HCT116 (cell line): ENCODE measurements around the gene SH3BP1. TPM values are rescaled to one million over a fixed set of nuclear protein-coding genes. Genes with fewer than 3 reads are reported as not detected.

Source experiments
- ATAC-seq: fragments of 200-7000 bp; cut with Tn5 transposase; 2 replicates; pipeline ENCODE4 v1.9.1; 2020; ENCODE audit warnings: mild to moderate bottlenecking, moderate library complexity
- BruUV-seq: library from RNA; stranded (reverse); fragments of 400-500 nt; replicated peaks from 2 replicates; lab custom pipeline; 2021; lab: Mats Ljungman, UMichigan
- CTCF ChIA-PET: fragments of 300-600 bp; sonication (Branson Sonifier 250); formaldehyde crosslinking; loops from one replicate; lab custom pipeline; 2021; ENCODE audit warnings: antibody characterized with exemption; lab: Charles Lee
- POLR2A ChIA-PET: fragments of 300-600, 350-600 bp; sonication (Branson Sonifier 250); formaldehyde crosslinking; loops from one replicate; lab custom pipeline; 2021; ENCODE audit warnings: antibody characterized with exemption; lab: Charles Lee
- RAD21 ChIA-PET, 2 experiments: fragments of 300-600 bp; sonication (Branson Sonifier 250); formaldehyde crosslinking; loops; one replicate each; lab custom pipeline; 2023; ENCODE audit warnings: low total read pairs in 2 of 2; ENCODE audit not compliant: uncharacterized antibody in 2 of 2, unreplicated experiment in 2 of 2, low non-redundant PET in 1 of 2; lab: Charles Lee
- DNase-seq: peaks from one replicate; pipeline ENCODE4 v3.0.0-alpha.2; 2010; ENCODE audit warnings: low read depth, low spot score
- H2AFZ ChIP-seq: fragments of 200-600 bp; shearing (Covaris generic), sonication (generic); 2 replicates; pipeline ENCODE4 v1.6.1; 2017; ENCODE audit warnings: low read depth, mixed run types, mixed read lengths, antibody characterized with exemption, low read length; ENCODE audit not compliant: poor library complexity, severe bottlenecking
- H3K27ac ChIP-seq: 2 replicates; pipeline ENCODE4 v1.5.1; 2012; ENCODE audit warnings: low read depth, low read length
- H3K27me3 ChIP-seq: fragments of 200-600 bp; sonication (generic); 2 replicates; pipeline ENCODE4 v1.6.1; 2016; ENCODE audit warnings: mixed run types, low read length, mixed read lengths; ENCODE audit not compliant: insufficient read depth
- H3K36me3 ChIP-seq, 2 experiments: fragments of 200-500 bp in 1 of 2; fragments of 200-600 bp in 1 of 2; sonication (Bioruptor generic) in 1 of 2; sonication (generic) in 1 of 2; 2 replicates each; pipeline versions ENCODE4 v1.5.1 to v1.6.1; 2014 to 2016; ENCODE audit warnings: low read length in 2 of 2, inconsistent platforms in 1 of 2, mixed read lengths in 1 of 2, mixed run types in 1 of 2; ENCODE audit not compliant: insufficient read depth in 2 of 2, control insufficient read depth in 1 of 2
- H3K4me1 ChIP-seq, 2 experiments: fragments of 200-600 bp in 1 of 2; sonication (generic) in 1 of 2; 2 replicates each; pipeline versions ENCODE4 v1.5.1 to v1.6.1; 2012 to 2017; ENCODE audit warnings: low read length in 2 of 2, inconsistent platforms in 1 of 2, mild to moderate bottlenecking in 1 of 2, mixed read lengths in 1 of 2, mixed run types in 1 of 2, moderate library complexity in 1 of 2; ENCODE audit not compliant: insufficient read depth in 2 of 2, control insufficient read depth in 1 of 2
- H3K4me2 ChIP-seq: fragments of 200-600 bp; sonication (generic); 2 replicates; pipeline ENCODE4 v1.6.1; 2017; ENCODE audit warnings: mixed run types, low read length, mixed read lengths
- H3K4me3 ChIP-seq, 2 experiments: fragments of 200-600 bp in 1 of 2; sonication (generic) in 1 of 2; replicated peaks in 1 of 2; 2 replicates each; pipeline ENCODE4 v1.5.1; 2011 to 2016; ENCODE audit warnings: low read length in 2 of 2, control low read depth in 1 of 2, low read depth in 1 of 2, mild to moderate bottlenecking in 1 of 2, mixed read lengths in 1 of 2, mixed run types in 1 of 2
- H3K79me2 ChIP-seq: fragments of 200-600 bp; sonication (generic); 2 replicates; pipeline ENCODE4 v1.6.1; 2017; ENCODE audit warnings: mild to moderate bottlenecking, mixed run types, low read length, moderate library complexity, mixed read lengths; ENCODE audit not compliant: insufficient read depth
- H3K9ac ChIP-seq: fragments of 200-600 bp; sonication (generic); 2 replicates; pipeline ENCODE4 v1.6.1; 2016; ENCODE audit warnings: low read length, mixed read lengths
- H3K9me2 ChIP-seq: fragments of 200-600 bp; sonication (generic), shearing (Covaris generic); 2 replicates; pipeline ENCODE4 v1.6.1; 2017; ENCODE audit warnings: mixed run types, mild to moderate bottlenecking, moderate library complexity; ENCODE audit not compliant: insufficient read depth
- H3K9me3 ChIP-seq, 2 experiments: fragments of 200-500 bp in 1 of 2; fragments of 200-600 bp in 1 of 2; sonication (Bioruptor generic) in 1 of 2; sonication (generic) in 1 of 2; 2 replicates each; pipeline ENCODE4 v1.6.1; 2014 to 2017; ENCODE audit warnings: low read length in 2 of 2, mixed read lengths in 2 of 2, inconsistent platforms in 1 of 2, low read depth in 1 of 2, mild to moderate bottlenecking in 1 of 2, mixed run types in 1 of 2, moderate library complexity in 1 of 2; ENCODE audit not compliant: control insufficient read depth in 1 of 2, insufficient read depth in 1 of 2
- H4K20me1 ChIP-seq: fragments of 200-600 bp; sonication (generic), shearing (Covaris generic); 2 replicates; pipeline ENCODE4 v1.6.1; 2017; ENCODE audit warnings: mixed run types, mild to moderate bottlenecking, moderate library complexity; ENCODE audit not compliant: insufficient read depth
- ATF3 ChIP-seq: IDR thresholded peaks from 2 replicates; pipeline ENCODE4 v1.6.1; 2012
- CEBPB ChIP-seq: IDR thresholded peaks from 2 replicates; pipeline ENCODE4 v1.6.1; 2012; ENCODE audit warnings: low read depth
- CTCF ChIP-seq, 3 experiments: fragments of 200-600 bp in 1 of 3; sonication (generic) in 1 of 3; IDR thresholded peaks in 2 of 3; conservative IDR thresholded peaks in 1 of 3; 2 replicates each; pipeline ENCODE4 v1.5.1; 2012 to 2017; ENCODE audit warnings: low read depth in 2 of 3, low read length in 2 of 3, antibody characterized with exemption in 1 of 3, borderline replicate concordance in 1 of 3, control low read depth in 1 of 3, mild to moderate bottlenecking in 1 of 3, mixed read lengths in 1 of 3, mixed run types in 1 of 3, moderate library complexity in 1 of 3; ENCODE audit not compliant: insufficient read depth in 1 of 3
- FOSL1 ChIP-seq: IDR thresholded peaks from 2 replicates; pipeline ENCODE4 v1.6.1; 2012; ENCODE audit warnings: low read depth
- JUND ChIP-seq: IDR thresholded peaks from 2 replicates; pipeline ENCODE4 v1.6.1; 2012
- MAX ChIP-seq: IDR thresholded peaks from 2 replicates; pipeline ENCODE4 v1.6.1; 2012
- POLR2A ChIP-seq: IDR thresholded peaks from 2 replicates; pipeline ENCODE4 v1.7.0; 2011; ENCODE audit warnings: borderline replicate concordance; ENCODE audit not compliant: insufficient read depth, insufficient read length; ENCODE audit errors: extremely low read depth
- POLR2AphosphoS5 ChIP-seq: IDR thresholded peaks from 2 replicates; pipeline ENCODE4 v1.6.1; 2011; ENCODE audit warnings: mild to moderate bottlenecking, low read depth, low read length, moderate library complexity
- RAD21 ChIP-seq: IDR thresholded peaks from 2 replicates; pipeline ENCODE4 v1.6.1; 2012; ENCODE audit warnings: low read depth, mild to moderate bottlenecking
- SP1 ChIP-seq: IDR thresholded peaks from 2 replicates; pipeline ENCODE4 v1.6.1; 2012; ENCODE audit warnings: low read depth
- SRF ChIP-seq: IDR thresholded peaks from 2 replicates; pipeline ENCODE4 v1.6.1; 2012; ENCODE audit warnings: low read depth
- ZNF274 ChIP-seq: fragments of 200-500 bp; sonication (Bioruptor generic); IDR thresholded peaks from 2 replicates; pipeline ENCODE4 v1.6.1; 2014; ENCODE audit warnings: mild to moderate bottlenecking, low read depth, low read length, inconsistent platforms
- intact Hi-C: fragments of 100-400 bp; cut with micrococcal nuclease; formaldehyde crosslinking; loops from 2 replicates; pipeline ENCODE4 v1.10.0; 2022
- total RNA-seq: library from RNA; stranded (reverse); gene quantifications from one replicate; pipeline ENCODE4 v1.2.1, GENCODE V29; 2021; ENCODE audit not compliant: unreplicated experiment
- TF ChIP-seq, protein P1 (sequence below): IDR thresholded peaks from 2 replicates; pipeline ENCODE4 v1.6.1; 2011; ENCODE audit warnings: mild to moderate bottlenecking, low read length, moderate library complexity; ENCODE audit not compliant: insufficient replicate concordance; ENCODE audit errors: extremely low read depth

SH3BP1 gene
- total RNA-seq, 1 experiment from 2014 or later = 48.4 TPM

GRCh38 chr22:37631448-37632173 is 7.9 kb upstream of the SH3BP1 start:
- Histone ChIP-seq H3K4me1 (peaks cover 5 to 16% of the 10 kb centered on the region in 2 experiments; a peak in 3 of 4 replicates), H3K9ac (no peak overlapping the region), H3K27ac (no peak overlapping the region), H3K9me3 (no peaks in the 10 kb centered on the region), H3K9me2 (no peaks in the 10 kb centered on the region), H3K4me2 (no peak overlapping the region), H3K79me2 (no peaks in the 10 kb centered on the region), H3K36me3 (no peaks in the 10 kb centered on the region; a peak in 1 of 4 replicates), H4K20me1 (no peaks in the 10 kb centered on the region), H3K4me3 (no peak overlapping the region), H2AFZ (no peak overlapping the region), H3K27me3 (no peaks in the 10 kb centered on the region)
- ChIA-PET POLR2A (interaction anchor here (0.8 kb wide), 1 partner anchor 26 kb away, joined by 3 read pairs; the partner anchor contains the start of gene PDXP), RAD21 (no interaction called here), CTCF (interaction anchor here (5.6 kb wide), 1 partner anchor 12 kb away, joined by 30 read pairs; no protein-coding TSS in a partner anchor)
- no TSS peak for BruUV-seq
- no peak for ATAC-seq
- TF ChIP-seq FOSL1 = no peak
- TF ChIP-seq JUND = no peak
- no peak for TF ChIP-seq CTCF (IDR thresholded peaks at IDR 0.05 in 2 of 3, conservative IDR thresholded peaks at IDR 0.05 in 1 of 3; ENCODE audit: borderline replicate concordance in 1 of 3, insufficient read depth in 1 of 3, low read depth in 2 of 3, low read length in 2 of 3)
- TF ChIP-seq SRF = no peak
- no peak for TF ChIP-seq POLR2A
- TF ChIP-seq ATF3 = no peak
- TF ChIP-seq SP1 = no peak
- no peak for TF ChIP-seq POLR2AphosphoS5
- TF ChIP-seq CEBPB = no peak
- TF ChIP-seq ZNF274 = no peak
- TF ChIP-seq RAD21 = no peak
- TF ChIP-seq MAX = no peak
- TF ChIP-seq, protein P1, sequence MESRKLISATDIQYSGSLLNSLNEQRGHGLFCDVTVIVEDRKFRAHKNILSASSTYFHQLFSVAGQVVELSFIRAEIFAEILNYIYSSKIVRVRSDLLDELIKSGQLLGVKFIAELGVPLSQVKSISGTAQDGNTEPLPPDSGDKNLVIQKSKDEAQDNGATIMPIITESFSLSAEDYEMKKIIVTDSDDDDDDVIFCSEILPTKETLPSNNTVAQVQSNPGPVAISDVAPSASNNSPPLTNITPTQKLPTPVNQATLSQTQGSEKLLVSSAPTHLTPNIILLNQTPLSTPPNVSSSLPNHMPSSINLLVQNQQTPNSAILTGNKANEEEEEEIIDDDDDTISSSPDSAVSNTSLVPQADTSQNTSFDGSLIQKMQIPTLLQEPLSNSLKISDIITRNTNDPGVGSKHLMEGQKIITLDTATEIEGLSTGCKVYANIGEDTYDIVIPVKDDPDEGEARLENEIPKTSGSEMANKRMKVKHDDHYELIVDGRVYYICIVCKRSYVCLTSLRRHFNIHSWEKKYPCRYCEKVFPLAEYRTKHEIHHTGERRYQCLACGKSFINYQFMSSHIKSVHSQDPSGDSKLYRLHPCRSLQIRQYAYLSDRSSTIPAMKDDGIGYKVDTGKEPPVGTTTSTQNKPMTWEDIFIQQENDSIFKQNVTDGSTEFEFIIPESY = no peak
- DNase-seq = no peak
- intact Hi-C loops = no loop called here
